ENCODE data around the gene CRPPA.

GRCh38 chr7:16450366-16450765 is 29.0 kb upstream of the CRPPA start:
- no peak for TF ChIP-seq EZH2 (IDR thresholded peaks at IDR 0.05; ENCODE audit: borderline replicate concordance)
- TF ChIP-seq, protein P1, sequence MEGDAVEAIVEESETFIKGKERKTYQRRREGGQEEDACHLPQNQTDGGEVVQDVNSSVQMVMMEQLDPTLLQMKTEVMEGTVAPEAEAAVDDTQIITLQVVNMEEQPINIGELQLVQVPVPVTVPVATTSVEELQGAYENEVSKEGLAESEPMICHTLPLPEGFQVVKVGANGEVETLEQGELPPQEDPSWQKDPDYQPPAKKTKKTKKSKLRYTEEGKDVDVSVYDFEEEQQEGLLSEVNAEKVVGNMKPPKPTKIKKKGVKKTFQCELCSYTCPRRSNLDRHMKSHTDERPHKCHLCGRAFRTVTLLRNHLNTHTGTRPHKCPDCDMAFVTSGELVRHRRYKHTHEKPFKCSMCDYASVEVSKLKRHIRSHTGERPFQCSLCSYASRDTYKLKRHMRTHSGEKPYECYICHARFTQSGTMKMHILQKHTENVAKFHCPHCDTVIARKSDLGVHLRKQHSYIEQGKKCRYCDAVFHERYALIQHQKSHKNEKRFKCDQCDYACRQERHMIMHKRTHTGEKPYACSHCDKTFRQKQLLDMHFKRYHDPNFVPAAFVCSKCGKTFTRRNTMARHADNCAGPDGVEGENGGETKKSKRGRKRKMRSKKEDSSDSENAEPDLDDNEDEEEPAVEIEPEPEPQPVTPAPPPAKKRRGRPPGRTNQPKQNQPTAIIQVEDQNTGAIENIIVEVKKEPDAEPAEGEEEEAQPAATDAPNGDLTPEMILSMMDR (IDR thresholded peaks at IDR 0.05; ENCODE audit: poor library complexity), result no peak
- TF ChIP-seq EZH2phosphoT487 (IDR thresholded peaks at IDR 0.05; ENCODE audit: low read depth, severe bottlenecking, unreplicated experiment), result no peak
